Caco-2 (cell line): ENCODE results near the gene CDON. TPM values are rescaled to one million over a fixed set of nuclear protein-coding genes. Genes with fewer than 3 reads are reported as not detected.

Experiments
- BruUV-seq: library from RNA; stranded (reverse); fragments of 400-500 nt; replicated peaks from 2 replicates; lab custom pipeline; 2021; lab: Mats Ljungman, UMichigan
- CTCF ChIA-PET: fragments of 300-600 bp; sonication (Branson Sonifier 250); formaldehyde crosslinking; loops from one replicate; lab custom pipeline; 2022; ENCODE audit warnings: antibody characterized with exemption; lab: Charles Lee
- POLR2A ChIA-PET: fragments of 300-600 bp; sonication (Branson Sonifier 250); formaldehyde crosslinking; loops from one replicate; lab custom pipeline; 2022; ENCODE audit warnings: antibody characterized with exemption; lab: Charles Lee
- DNase-seq, 2 experiments: peaks; one replicate each; pipeline versions ENCODE4 v3.0.0 to v3.0.0-alpha.2; 2020 to 2022
- H3K27me3 ChIP-seq: replicated peaks from 2 replicates; pipeline ENCODE4 v1.6.0; 2011; ENCODE audit warnings: low read length; ENCODE audit not compliant: control insufficient read depth, insufficient read depth
- H3K36me3 ChIP-seq: 2 replicates; pipeline ENCODE4 v1.5.1; 2011; ENCODE audit warnings: low read length; ENCODE audit not compliant: control insufficient read depth, insufficient read depth
- H3K4me1 ChIP-seq: fragments of 250-450 bp; sonication (Bioruptor Pico); 2 replicates; pipeline ENCODE4 v1.5.1; 2020; ENCODE audit warnings: mild to moderate bottlenecking
- H3K4me3 ChIP-seq: 2 replicates; pipeline ENCODE4 v1.5.1; 2011; ENCODE audit warnings: low read depth, mild to moderate bottlenecking, control low read depth, low read length
- H3K9me3 ChIP-seq: fragments of 250-450 bp; sonication (Bioruptor Pico); 2 replicates; pipeline ENCODE4 v1.5.1; 2020; ENCODE audit warnings: mild to moderate bottlenecking, moderate library complexity
- H3K27ac Mint-ChIP-seq: one replicate; pipeline ENCODE4 v1.8.0; 2022; ENCODE audit warnings: mixed read lengths; ENCODE audit not compliant: unreplicated experiment
- H3K27me3 Mint-ChIP-seq: one replicate; pipeline ENCODE4 v1.8.0; 2022; ENCODE audit warnings: mixed read lengths; ENCODE audit not compliant: insufficient read depth, unreplicated experiment
- H3K36me3 Mint-ChIP-seq: one replicate; pipeline ENCODE4 v1.8.0; 2022; ENCODE audit warnings: mild to moderate bottlenecking, mixed read lengths; ENCODE audit not compliant: insufficient read depth, unreplicated experiment
- H3K4me1 Mint-ChIP-seq: one replicate; pipeline ENCODE4 v1.8.0; 2022; ENCODE audit warnings: low read depth, mixed read lengths; ENCODE audit not compliant: unreplicated experiment
- H3K4me3 Mint-ChIP-seq: one replicate; pipeline ENCODE4 v1.8.0; 2022; ENCODE audit warnings: mild to moderate bottlenecking, moderate library complexity, mixed read lengths; ENCODE audit not compliant: unreplicated experiment
- H3K9me3 Mint-ChIP-seq: one replicate; pipeline ENCODE4 v1.8.0; 2022; ENCODE audit warnings: mixed read lengths; ENCODE audit not compliant: unreplicated experiment
- intact Hi-C: fragments of 100-400 bp; cut with micrococcal nuclease; formaldehyde crosslinking; loops from one replicate; pipeline ENCODE4 v1.10.0; 2022; ENCODE audit not compliant: unreplicated experiment
- total RNA-seq: library from RNA; stranded (reverse); gene quantifications from 2 replicates; pipeline ENCODE4 v1.2.3, GENCODE V29; 2022
- TF ChIP-seq, protein P1 (sequence below), 2 experiments: fragments of 200-600 bp in 1 of 2; IDR thresholded peaks; 1 replicate in 1 of 2; 2 replicates in 1 of 2; pipeline versions ENCODE4 v1.5.1 to v1.8.0; 2011 to 2022; ENCODE audit warnings: antibody characterized with exemption in 1 of 2, control low read depth in 1 of 2, inconsistent platforms in 1 of 2, low read depth in 1 of 2, low read length in 1 of 2, mild to moderate bottlenecking in 1 of 2, moderate library complexity in 1 of 2; ENCODE audit not compliant: insufficient read depth in 1 of 2, severe bottlenecking in 1 of 2, unreplicated experiment in 1 of 2

CDON gene
- total RNA-seq, 1 experiment from 2014 or later = 6.8 TPM

DNA sequence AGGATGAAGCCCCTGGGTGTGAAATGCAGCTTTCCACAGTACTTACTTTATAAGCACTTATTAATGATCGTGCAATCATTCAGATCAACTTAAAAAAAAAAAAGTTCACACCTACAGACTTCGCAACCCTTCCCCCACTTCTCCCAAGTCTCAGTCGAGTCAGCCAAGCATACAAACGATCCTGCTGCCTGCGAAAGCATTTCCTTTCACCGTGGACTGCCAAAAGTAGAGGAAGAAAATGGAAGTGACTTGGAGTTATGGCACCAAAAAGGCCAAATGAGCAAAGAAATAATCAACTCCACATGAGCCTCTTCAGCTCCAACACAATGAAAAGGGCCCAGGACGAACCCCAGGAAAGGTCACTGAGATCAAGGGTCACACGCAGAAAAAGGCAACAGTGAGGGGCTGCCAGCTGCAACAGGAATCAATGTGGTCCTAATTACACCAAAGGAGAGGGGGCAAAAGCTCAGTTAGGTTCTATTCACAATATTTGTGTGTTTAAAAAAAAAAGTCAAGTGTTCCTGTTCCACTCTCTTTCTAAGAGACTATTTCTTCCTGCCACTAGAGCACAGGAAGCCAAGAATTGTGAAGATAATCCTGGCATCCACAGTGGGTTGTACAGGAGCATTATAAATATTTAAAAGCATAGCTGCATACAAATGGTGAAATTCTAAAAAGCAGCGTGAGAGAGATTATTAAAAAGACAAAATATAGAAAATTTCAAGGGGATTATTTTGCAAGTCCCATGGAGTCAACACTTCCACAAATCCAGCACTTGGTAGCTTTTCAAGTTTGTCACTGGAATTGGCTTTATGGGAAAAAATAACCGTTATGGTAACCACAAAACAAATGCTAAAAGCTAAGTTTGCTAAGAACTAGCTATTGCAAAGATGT, 28.4 kb downstream of the CDON start:
- H3K4me3 Mint-ChIP-seq = no peak overlapping the region
- no peaks in the 10 kb centered on the region for H3K4me1 Mint-ChIP-seq
- no peak for DNase-seq
- intact Hi-C loops = no loop called here
- no peaks in the 10 kb centered on the region for H3K36me3 ChIP-seq
- TF ChIP-seq, protein P1, sequence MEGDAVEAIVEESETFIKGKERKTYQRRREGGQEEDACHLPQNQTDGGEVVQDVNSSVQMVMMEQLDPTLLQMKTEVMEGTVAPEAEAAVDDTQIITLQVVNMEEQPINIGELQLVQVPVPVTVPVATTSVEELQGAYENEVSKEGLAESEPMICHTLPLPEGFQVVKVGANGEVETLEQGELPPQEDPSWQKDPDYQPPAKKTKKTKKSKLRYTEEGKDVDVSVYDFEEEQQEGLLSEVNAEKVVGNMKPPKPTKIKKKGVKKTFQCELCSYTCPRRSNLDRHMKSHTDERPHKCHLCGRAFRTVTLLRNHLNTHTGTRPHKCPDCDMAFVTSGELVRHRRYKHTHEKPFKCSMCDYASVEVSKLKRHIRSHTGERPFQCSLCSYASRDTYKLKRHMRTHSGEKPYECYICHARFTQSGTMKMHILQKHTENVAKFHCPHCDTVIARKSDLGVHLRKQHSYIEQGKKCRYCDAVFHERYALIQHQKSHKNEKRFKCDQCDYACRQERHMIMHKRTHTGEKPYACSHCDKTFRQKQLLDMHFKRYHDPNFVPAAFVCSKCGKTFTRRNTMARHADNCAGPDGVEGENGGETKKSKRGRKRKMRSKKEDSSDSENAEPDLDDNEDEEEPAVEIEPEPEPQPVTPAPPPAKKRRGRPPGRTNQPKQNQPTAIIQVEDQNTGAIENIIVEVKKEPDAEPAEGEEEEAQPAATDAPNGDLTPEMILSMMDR (IDR thresholded peaks at IDR 0.05; ENCODE audit: insufficient read depth in 1 of 2, low read depth in 1 of 2, low read length in 1 of 2, severe bottlenecking in 1 of 2, unreplicated experiment in 1 of 2) = no peak
- H3K9me3 ChIP-seq = no peaks in the 10 kb centered on the region
- ChIA-PET POLR2A (no interaction called here), CTCF (no interaction called here)
- H3K27me3 Mint-ChIP-seq = peaks cover 9% of the 10 kb centered on the region
- no TSS peak for BruUV-seq
- H3K27me3 ChIP-seq = no peaks in the 10 kb centered on the region
- no peaks in the 10 kb centered on the region for H3K36me3 Mint-ChIP-seq
- H3K4me3 ChIP-seq = no peak overlapping the region
- no peaks in the 10 kb centered on the region for H3K9me3 Mint-ChIP-seq
- no peak overlapping the region for H3K27ac Mint-ChIP-seq
- no peaks in the 10 kb centered on the region for H3K4me1 ChIP-seq

DNA sequence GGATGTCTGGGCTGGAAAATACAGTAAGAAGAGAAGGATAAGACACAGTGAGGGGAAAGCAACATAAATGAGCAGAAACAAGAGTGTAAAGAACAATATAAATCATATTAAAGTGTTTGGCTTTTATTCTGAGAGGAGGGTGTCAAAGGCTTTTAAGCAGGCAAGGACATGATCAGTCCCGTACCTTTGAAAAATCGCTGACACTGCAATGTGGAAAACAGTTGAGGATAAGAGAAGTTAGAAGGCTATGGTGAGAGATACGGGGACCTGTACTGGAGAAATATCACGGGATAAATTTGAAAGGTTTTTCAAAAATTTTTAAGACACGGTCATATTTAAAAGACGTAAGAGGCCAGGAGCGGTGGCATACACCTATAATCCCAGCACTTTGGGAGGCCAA, 30.3 kb downstream of the CDON start:
- TF ChIP-seq, protein P1 (IDR thresholded peaks at IDR 0.05; ENCODE audit: insufficient read depth in 1 of 2, low read depth in 1 of 2, low read length in 1 of 2, severe bottlenecking in 1 of 2, unreplicated experiment in 1 of 2) = no peak
- BruUV-seq = no TSS peak
- ChIA-PET POLR2A (no interaction called here), CTCF (no interaction called here)
- H3K4me3 Mint-ChIP-seq = no peak overlapping the region
- H3K27ac Mint-ChIP-seq = no peak overlapping the region
- no peak for DNase-seq
- intact Hi-C loops = no loop called here
- no peaks in the 10 kb centered on the region for H3K4me1 ChIP-seq
- H3K4me3 ChIP-seq = no peak overlapping the region
- no peaks in the 10 kb centered on the region for H3K4me1 Mint-ChIP-seq
- H3K27me3 Mint-ChIP-seq = peaks cover 9% of the 10 kb centered on the region
- H3K36me3 ChIP-seq = no peaks in the 10 kb centered on the region
- no peaks in the 10 kb centered on the region for H3K9me3 Mint-ChIP-seq
- H3K9me3 ChIP-seq = no peaks in the 10 kb centered on the region
- H3K36me3 Mint-ChIP-seq = no peaks in the 10 kb centered on the region
- H3K27me3 ChIP-seq = no peaks in the 10 kb centered on the region

- intact Hi-C loops = no loop called here
- CTCF ChIA-PET = interaction anchor here (0.9 kb wide), 1 partner anchor 32 kb away, joined by 3 read pairs; no protein-coding TSS in a partner anchor
Observed at GRCh38 chr11:126029805-126030204, 32.9 kb downstream of the CDON start.

More at GRCh38 chr11:126029805-126030204, 32.9 kb downstream of the CDON start:
- POLR2A ChIA-PET = no interaction called here
- TF ChIP-seq, protein P1 (IDR thresholded peaks at IDR 0.05; ENCODE audit: insufficient read depth in 1 of 2, low read depth in 1 of 2, low read length in 1 of 2, severe bottlenecking in 1 of 2, unreplicated experiment in 1 of 2) = no peak
- Histone ChIP-seq H3K9me3 (no peaks in the 10 kb centered on the region), H3K4me3 (no peak overlapping the region), H3K36me3 (no peaks in the 10 kb centered on the region), H3K4me1 (no peaks in the 10 kb centered on the region), H3K27me3 (no peaks in the 10 kb centered on the region)
- H3K4me3 Mint-ChIP-seq = no peak overlapping the region
- DNase-seq = no peak
- BruUV-seq = no TSS peak
- H3K36me3 Mint-ChIP-seq = no peaks in the 10 kb centered on the region
- H3K4me1 Mint-ChIP-seq = no peaks in the 10 kb centered on the region
- peaks cover 9% of the 10 kb centered on the region for H3K27me3 Mint-ChIP-seq
- no peaks in the 10 kb centered on the region for H3K9me3 Mint-ChIP-seq
- H3K27ac Mint-ChIP-seq = no peak overlapping the region
